Activated CD8-positive, alpha-beta memory T cell treated with anti-CD3 and anti-CD28 coated beads for 36 hours (primary cell): Measurements from ENCODE around the gene KLF11. TPM values are rescaled to one million over a fixed set of nuclear protein-coding genes. Genes with fewer than 3 reads are reported as not detected.

Source experiments
- CTCF ChIA-PET: fragments of 350-600 bp; sonication (Branson Sonifier 250); formaldehyde crosslinking; loops from one replicate; lab custom pipeline; 2021; ENCODE audit warnings: antibody characterized with exemption; lab: Charles Lee
- POLR2A ChIA-PET: fragments of 350-600 bp; sonication (Branson Sonifier 250); formaldehyde crosslinking; loops from one replicate; lab custom pipeline; 2021; ENCODE audit warnings: antibody characterized with exemption; lab: Charles Lee
- total RNA-seq, 2 experiments: library from RNA; stranded (reverse); gene quantifications; one replicate each; pipeline ENCODE4 v1.2.3, GENCODE V29; 2021

KLF11 gene
- 1 to 10 TPM; 6.5 to 6.6 TPM for total RNA-seq

DNA sequence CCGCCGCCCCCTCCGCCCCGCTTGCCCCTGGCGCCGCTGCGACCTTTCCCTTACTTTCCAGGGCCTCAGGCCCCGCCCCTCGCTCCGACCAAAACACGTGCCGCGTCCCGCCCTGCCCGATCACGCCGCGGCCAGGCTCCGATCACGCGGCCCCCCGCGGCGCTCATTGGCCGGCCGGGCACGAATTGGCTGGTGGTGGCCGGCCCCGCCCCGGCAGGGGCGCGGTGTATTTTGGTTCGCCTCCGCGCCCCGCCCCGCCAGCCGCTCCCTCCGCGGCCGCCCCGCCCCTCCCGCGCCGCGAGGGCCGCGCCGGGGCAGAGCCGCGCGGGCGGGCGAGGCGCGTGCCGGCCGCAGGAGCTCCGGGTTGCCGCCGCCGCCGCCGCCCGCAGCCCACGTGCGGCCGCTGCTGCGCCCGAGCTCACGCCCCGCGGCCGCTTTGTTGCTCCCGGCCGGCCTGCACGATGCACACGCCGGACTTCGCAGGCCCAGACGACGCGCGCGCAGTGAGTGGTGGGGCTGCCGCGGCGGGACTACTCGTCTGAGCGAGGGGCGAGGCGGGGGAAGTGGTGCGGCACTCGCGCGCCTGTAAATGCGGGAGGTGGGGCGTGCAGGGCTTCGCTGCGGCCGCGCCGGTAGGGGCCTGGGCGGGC lies at the start of gene KLF11:
KLF11 (plus strand) TSS at position 295 of the 650 bp plus-strand sequence; CDS start at position 462, 167 bp downstream.
- POLR2A ChIA-PET = interaction anchor here (0.6 to 2.1 kb wide), 2 partner anchors 14 to 200 kb away, joined by 3 to 6 read pairs; partner anchors contain the start of gene TAF1B
- CTCF ChIA-PET = interaction anchor here (0.6 to 2.1 kb wide), 4 partner anchors 59 to 243 kb away, joined by 3 to 7 read pairs (median 4); no protein-coding TSS in a partner anchor

GRCh38 chr2:9994462-9994861 lies 48.9 kb upstream of the KLF11 start:
- POLR2A ChIA-PET = no interaction called here
- CTCF ChIA-PET = interaction anchor here (1.3 kb wide), 1 partner anchor 10 kb away, joined by 5 read pairs; no protein-coding TSS in a partner anchor

DNA sequence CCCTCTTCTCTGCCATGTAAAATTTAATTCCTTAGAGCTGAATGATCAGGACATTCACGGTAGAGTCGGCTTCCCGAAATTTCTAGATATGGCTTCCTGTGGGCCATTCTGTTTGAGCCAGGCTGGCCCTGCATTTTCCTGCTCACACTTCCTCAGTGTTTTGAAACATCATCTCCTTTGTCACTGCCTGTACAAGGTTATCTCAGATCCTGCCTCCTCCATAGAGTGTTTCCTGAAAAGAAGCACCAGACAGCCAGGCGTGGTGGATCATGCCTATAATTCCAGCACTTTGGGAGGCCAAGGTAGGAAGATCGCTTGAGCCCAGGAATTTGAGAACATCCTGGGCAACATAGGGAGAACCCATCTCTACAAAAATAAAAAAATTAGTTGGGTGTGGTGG lies 48.3 kb upstream of the KLF11 start:
- POLR2A ChIA-PET = no interaction called here
- CTCF ChIA-PET = interaction anchor here (1.1 to 1.2 kb wide), 2 partner anchors 10 to 11 kb away, joined by 3 to 6 read pairs; no protein-coding TSS in a partner anchor

DNA sequence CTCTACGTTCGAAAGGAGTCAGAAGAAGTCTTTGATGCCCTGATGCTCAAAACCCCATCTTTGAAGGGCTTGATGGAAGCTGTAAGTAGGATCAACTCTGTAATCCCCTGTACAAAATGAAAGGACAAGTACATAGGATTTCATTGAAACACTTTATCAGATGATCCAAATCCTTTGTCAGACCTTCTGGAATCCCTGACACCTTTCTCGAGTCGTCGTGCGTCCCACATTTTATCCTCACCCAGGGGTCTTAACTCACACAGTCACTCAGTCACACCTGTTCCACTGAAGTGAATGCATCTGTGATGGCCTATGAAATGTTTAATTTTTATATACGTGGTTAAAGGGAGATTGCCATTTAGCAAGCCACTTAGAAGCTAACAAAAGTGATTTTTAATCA lies 47.0 kb upstream of the KLF11 start:
- POLR2A ChIA-PET = interaction anchor here (0.6 kb wide), 1 partner anchor 251 kb away, joined by 4 read pairs; no protein-coding TSS in a partner anchor
- CTCF ChIA-PET = interaction anchor here (1.1 to 1.2 kb wide), 2 partner anchors 9 to 12 kb away, joined by 3 to 6 read pairs; no protein-coding TSS in a partner anchor

DNA sequence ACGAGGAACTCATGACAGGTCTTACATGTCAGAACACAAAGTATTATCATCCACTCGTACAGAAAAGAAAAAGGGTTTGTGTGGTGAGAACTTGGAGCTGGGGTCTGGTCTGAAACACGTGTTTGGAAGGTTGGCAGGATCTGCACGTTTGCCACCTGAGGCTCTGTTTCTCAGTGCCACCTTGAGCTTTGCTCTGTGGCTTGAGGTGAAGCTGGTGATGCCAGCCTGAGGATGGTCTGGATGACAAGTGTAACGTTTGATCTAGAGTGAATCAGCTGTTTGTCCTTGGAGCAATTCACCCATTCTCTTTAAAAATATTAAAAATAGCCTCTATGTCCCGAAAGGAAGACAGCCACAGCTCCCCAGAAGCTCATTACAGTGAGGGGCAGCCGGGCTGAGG lies 45.4 kb upstream of the KLF11 start:
- ChIA-PET POLR2A (no interaction called here), CTCF (no interaction called here)

GRCh38 chr2:9998916-9999654 lies 44.3 kb upstream of the KLF11 start:
- ChIA-PET CTCF (no interaction called here), POLR2A (no interaction called here)

GRCh38 chr2:9999693-10000092 lies 43.7 kb upstream of the KLF11 start:
- ChIA-PET POLR2A (no interaction called here), CTCF (no interaction called here)

DNA sequence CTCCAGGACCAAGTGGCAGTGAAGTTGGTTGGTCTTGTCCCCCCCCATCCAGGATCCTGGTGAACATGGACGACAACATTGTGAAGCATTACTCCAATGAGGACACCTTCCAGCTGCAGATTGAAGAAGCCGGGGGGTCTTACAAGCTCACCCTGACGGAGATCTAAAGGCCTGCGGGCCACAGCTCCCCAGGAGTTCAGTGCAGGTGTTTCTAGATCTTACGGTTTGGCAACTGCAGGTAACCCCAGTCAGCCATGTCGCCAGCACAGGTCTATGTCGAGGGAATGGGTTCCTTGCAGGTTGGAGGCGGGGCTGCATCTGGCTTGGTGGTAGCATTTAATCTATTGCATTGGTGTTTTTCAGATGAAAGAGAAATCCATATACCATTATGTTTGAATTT lies 42.8 kb upstream of the KLF11 start:
- POLR2A ChIA-PET = no interaction called here
- CTCF ChIA-PET = no interaction called here

- CTCF ChIA-PET = no interaction called here
- POLR2A ChIA-PET = no interaction called here
Observed at GRCh38 chr2:10001586-10001985, 41.8 kb upstream of the KLF11 start.

DNA sequence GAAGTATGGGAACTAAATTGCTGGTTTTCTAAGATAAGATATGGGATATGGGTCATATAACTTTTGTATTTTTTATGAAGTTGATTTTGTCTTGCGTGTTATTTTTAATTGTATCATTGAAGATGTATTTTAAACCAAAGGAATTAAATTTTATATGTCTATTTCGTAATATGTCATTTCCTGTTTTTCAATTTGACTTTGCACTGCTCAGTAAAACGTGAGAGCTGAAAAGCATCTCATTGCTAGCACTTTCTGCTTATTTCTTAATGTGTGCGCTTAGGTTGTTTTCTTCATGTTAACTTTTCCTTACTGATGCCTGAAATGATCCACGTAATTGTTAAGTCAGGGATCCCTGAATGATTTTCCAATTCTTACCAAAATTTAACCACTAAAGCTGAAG lies 41.2 kb upstream of the KLF11 start:
- ChIA-PET POLR2A (no interaction called here), CTCF (no interaction called here)

- POLR2A ChIA-PET = no interaction called here
Observed at GRCh38 chr2:10002681-10003080, 40.7 kb upstream of the KLF11 start.

DNA sequence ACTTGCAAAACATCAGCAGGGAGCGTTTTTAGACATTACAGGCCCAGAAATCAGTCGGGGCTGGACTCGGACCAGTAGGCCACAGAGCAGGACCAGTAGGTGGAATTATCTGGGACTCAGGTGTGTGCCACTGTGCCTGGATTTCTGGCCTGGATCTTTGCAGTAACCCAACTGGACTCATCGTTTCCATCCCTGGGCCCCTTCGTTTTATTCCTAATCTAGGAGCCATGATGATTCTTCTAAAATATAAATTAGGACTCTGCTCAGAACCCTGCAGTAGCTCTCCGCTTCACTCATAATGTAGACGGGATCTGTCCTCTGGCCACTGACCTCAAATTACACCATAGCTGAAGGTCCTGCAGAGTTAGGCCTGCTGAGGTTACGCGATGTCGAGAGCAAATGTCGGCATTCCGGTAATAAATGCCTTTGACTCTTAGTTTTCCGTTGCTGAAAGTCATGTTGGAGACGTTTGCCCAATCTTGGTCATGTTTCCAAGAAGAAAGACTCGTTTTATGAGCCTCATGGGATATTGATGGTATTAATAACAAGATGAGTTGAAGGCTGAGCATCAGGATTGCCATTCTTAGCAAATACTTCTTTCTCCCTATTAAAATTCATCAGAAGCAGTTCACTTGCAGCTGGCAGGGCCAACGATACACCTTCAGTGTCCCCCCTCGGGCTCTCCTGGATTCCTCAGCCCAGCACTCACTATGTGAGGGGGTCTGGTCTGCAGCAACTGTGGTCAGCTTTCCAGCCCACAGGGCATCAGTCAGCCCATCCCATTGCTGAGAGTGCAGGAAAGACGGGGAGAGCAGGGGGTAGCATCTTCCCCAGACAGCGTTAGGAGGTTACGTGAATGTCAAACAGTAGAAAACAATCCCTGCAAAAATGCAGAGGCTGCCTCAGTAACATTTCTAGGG lies 39.9 kb upstream of the KLF11 start:
- POLR2A ChIA-PET = no interaction called here

More at GRCh38 chr2:10002681-10003080, 40.7 kb upstream of the KLF11 start:
- CTCF ChIA-PET = no interaction called here

GRCh38 chr2:10004401-10004800 lies 38.9 kb upstream of the KLF11 start:
- POLR2A ChIA-PET = no interaction called here
- CTCF ChIA-PET = no interaction called here

More for the DNA sequence above, 39.9 kb upstream of the KLF11 start:
- CTCF ChIA-PET = no interaction called here

- ChIA-PET POLR2A (no interaction called here), CTCF (interaction anchor here (0.7 kb wide), 1 partner anchor 9 kb away, joined by 3 read pairs; no protein-coding TSS in a partner anchor)
Observed at GRCh38 chr2:10004836-10005235, 38.5 kb upstream of the KLF11 start.

DNA sequence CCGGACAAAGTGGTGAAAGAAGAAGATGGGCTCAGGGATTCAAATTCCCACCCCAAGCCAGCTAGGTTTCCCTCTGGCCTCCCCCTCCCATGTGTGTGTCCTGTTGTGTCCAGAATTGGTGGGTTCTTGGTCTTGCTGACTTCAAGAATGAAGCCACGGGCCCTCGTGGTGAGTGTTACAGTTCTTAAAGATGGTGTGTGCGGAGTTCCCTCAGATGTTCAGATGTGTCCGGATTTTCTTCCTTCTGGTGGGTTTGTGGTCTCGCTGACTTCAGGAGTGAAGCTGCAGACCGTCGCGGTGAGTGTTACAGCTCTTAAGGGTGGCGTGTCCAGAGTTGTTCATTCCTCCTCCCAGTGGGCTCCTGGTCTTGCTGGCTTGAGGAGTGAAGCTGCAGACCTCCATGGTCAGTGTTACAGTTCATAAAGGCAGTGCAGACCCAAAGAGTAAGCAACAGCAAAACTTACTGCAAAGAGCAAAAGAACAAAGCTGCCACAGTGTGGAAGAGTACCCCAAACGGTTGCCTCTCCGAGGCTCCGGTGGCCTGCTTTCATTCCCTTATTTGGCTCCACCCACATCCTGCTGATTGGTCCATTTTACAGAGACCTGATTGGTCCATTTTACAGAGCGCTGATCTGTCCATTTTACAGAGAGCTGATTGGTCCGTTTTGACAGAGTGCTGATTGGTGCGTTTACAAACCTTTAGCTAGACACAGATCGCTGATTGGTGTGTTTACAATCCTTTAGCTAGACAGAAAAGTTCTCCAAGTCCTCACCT lies 37.7 kb upstream of the KLF11 start:
- ChIA-PET CTCF (interaction anchor here (0.7 kb wide), 1 partner anchor 10 kb away, joined by 3 read pairs; no protein-coding TSS in a partner anchor), POLR2A (no interaction called here)

GRCh38 chr2:10006236-10007161 lies 36.9 kb upstream of the KLF11 start:
- POLR2A ChIA-PET = no interaction called here
- CTCF ChIA-PET = no interaction called here

DNA sequence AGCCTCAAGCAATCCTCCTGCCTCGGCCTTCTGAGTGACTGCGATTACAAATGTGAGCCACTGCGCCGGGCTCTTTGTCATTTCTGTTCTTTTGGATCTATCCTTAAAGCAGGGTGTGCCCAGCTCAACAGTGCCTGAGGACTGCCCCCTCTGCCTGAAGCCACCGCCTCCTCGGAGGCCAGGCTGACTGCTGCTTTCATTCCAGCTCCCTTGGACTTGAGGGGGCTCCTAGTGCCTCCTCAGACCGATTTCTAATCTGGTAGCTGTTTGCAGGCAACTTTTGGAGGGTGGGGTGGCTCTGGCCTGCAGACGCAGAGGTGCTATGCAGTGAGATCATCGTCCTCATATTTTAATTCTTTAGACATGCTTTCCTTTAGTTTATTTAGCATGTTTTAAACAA lies 35.9 kb upstream of the KLF11 start:
- ChIA-PET CTCF (no interaction called here), POLR2A (no interaction called here)
